GM08714 (cell line): ENCODE data around the gene RFX1.
"Not testable (repeated sequence)": the region's sequence is repeated elsewhere in the genome, so short reads cannot be mapped to it uniquely, and the experiment has no call there.

ENCODE experiments used
- H3K4me3 ChIP-seq: fragments of 200-500 bp; sonication (Bioruptor generic); 2 replicates; pipeline ENCODE4 v1.5.1; 2014; ENCODE audit warnings: mild to moderate bottlenecking, low read length, inconsistent platforms
- ZNF274 ChIP-seq: IDR thresholded peaks from 2 replicates; pipeline ENCODE4 v1.6.1; 2012; ENCODE audit warnings: mild to moderate bottlenecking, low read depth, low read length

RFX1 gene

GRCh38 chr19:13935765-13936510 lies 70.2 kb downstream of the RFX1 start:
- TF ChIP-seq ZNF274 = no peak
- H3K4me3 ChIP-seq = no peak overlapping the region

- no peak for TF ChIP-seq ZNF274
- no peak overlapping the region for H3K4me3 ChIP-seq
These were observed 71.4 kb downstream of the RFX1 start for GRCh38 chr19:13934785-13935109.

- no peak overlapping the region for H3K4me3 ChIP-seq
- no peak for TF ChIP-seq ZNF274
These were observed 73.2 kb downstream of the RFX1 start for GRCh38 chr19:13932911-13933393.

- H3K4me3 ChIP-seq = no peak overlapping the region
- no peak for TF ChIP-seq ZNF274
These were observed 73.9 kb downstream of the RFX1 start for GRCh38 chr19:13932149-13932637.

- TF ChIP-seq ZNF274 = no peak
- no peak overlapping the region for H3K4me3 ChIP-seq
These were observed 74.5 kb downstream of the RFX1 start for GRCh38 chr19:13931391-13932148.

GRCh38 chr19:13930402-13930801 lies 75.7 kb downstream of the RFX1 start:
- TF ChIP-seq ZNF274 = no peak
- H3K4me3 ChIP-seq = no peak overlapping the region

- TF ChIP-seq ZNF274 = no peak
- no peak overlapping the region for H3K4me3 ChIP-seq
These were observed 76.2 kb downstream of the RFX1 start for GRCh38 chr19:13929956-13930355.

- no peak overlapping the region for H3K4me3 ChIP-seq
- TF ChIP-seq ZNF274 = no peak
These were observed 76.8 kb downstream of the RFX1 start for GRCh38 chr19:13929340-13929739.

- TF ChIP-seq ZNF274 = no peak
- H3K4me3 ChIP-seq = no peak overlapping the region
These were observed 79.4 kb downstream of the RFX1 start for GRCh38 chr19:13926715-13927114.

GRCh38 chr19:13926010-13926409 lies 80.1 kb downstream of the RFX1 start:
- TF ChIP-seq ZNF274 = no peak
- H3K4me3 ChIP-seq = no peak overlapping the region

GRCh38 chr19:13923194-13923987 lies 82.7 kb downstream of the RFX1 start:
- no peak for TF ChIP-seq ZNF274
- H3K4me3 ChIP-seq = no peak overlapping the region

GRCh38 chr19:13922118-13922517 lies 84.0 kb downstream of the RFX1 start:
- not testable (repeated sequence) for H3K4me3 ChIP-seq

GRCh38 chr19:13920940-13921747 lies 85.0 kb downstream of the RFX1 start:
- no peak overlapping the region for H3K4me3 ChIP-seq
- TF ChIP-seq ZNF274 = no peak

GRCh38 chr19:13920524-13920923 lies 85.6 kb downstream of the RFX1 start:
- H3K4me3 ChIP-seq = no peak overlapping the region
- TF ChIP-seq ZNF274 = no peak
